HG03575 (cell line): ENCODE data around the gene CTSF.
"Not testable (repeated sequence)": the region's sequence is repeated elsewhere in the genome, so short reads cannot be mapped to it uniquely, and the experiment has no call there.

Source experiments
- ATAC-seq: cut with Tn5 transposase; IDR thresholded peaks from one replicate; pipeline ENCODE4 v1.9.1; 2021; ENCODE audit not compliant: unreplicated experiment, insufficient number of reproducible peaks, low FRiP score; ENCODE audit errors: extremely low read depth

Gene CTSF

DNA sequence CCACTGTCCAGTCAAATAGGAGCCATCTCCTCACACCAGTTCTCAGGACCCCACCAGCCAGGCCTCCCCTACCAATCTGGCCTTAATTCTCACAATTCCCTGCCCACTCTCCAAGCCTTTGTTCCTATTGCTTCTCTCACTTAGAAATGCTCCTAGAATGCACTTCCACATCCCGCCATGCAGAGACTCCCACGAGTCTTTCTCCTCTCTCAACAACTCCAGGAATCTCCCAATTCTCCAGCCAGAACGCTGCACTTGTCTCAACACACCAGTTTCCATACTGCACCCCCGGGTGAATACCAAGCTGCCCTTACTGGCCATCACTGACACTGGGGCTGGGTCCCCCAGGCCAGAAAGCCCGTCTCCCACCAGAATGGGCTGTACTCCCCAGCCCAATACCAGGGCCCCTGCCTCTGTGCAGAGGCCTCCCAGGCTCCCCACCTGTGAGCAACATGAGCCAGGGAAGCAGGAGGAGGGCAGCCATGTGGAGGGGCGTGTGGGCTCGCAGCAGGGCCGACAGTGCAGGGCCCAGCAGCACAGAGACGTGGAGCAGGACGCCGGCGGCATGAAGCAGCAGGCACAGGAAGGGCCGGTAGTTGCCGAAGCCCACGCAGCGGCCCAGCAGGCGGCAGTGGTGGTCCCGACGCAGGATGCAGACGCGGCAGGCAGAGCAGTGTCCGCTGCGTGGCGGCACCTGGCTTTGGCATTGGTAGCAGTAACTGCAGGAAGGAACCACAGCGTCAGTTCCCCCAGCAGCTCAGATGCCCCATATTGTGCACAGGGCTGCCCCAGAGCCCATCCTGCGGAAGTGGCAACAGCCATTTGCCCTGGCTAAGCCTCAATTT lies 24.9 kb downstream of the CTSF start:
- no peak for ATAC-seq

DNA sequence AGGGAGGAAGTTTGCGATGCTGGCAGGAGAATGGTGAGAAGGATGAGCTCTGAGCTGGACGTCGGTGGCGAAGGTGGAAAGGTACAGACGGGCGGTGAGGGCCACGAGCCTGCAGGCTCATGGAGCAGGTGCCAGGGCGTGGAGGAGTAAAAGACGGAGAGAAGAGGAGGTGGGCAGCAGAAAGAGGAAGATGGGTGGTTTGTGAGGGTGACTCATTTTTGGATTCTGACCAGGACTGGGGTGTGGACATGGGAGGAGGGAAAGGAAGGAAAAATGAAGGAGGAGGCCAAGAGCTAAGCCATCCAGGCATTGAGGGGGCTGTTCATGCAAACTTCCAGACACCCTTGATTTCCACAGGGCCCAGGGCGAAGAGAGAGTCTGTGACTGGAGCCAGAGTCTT lies 26.0 kb downstream of the CTSF start:
- ATAC-seq: no peak

DNA sequence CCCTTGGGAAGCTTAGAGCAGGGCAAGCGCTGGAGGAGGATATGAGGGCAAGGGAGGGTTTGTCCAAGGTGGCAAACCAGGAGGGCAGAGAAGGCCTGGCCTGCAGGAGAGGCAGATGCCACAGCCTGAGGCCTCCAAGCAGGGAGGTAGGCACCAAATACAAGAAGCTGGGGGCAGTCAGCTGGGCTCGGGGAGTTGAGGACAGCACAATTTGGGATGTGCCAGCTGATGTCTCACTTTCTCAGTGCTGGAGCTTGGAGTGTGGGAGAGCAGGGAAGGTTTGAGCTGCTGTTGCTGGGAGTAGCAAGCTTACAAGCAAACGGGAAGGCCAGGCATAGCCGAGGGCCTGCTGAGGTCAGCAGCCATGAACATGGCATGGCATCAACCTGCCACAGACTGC lies 26.5 kb downstream of the CTSF start:
- no peak for ATAC-seq

GRCh38 chr11:66540598-66540997 lies 27.8 kb downstream of the CTSF start:
- ATAC-seq: not testable (repeated sequence)

DNA sequence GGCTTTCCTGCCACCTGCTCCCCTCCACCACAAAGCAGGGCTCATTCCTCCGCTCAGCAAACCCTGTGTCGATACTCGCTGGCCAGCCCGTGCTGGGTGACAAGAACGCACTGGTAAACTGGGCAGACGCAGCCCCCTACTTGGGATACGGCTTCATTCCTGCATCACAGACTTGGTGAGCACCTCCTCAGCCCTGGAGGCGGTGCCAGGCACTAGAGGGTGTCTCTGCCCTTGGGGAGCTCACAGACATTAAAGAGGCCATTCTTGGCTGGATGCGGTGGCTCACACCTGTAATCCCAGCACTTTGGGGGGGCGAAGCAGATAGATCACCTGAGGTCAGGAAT lies 28.6 kb downstream of the CTSF start:
- no peak for ATAC-seq

GRCh38 chr11:66539170-66539869 lies 29.1 kb downstream of the CTSF start:
- no peak for ATAC-seq

GRCh38 chr11:66532784-66533183 lies 35.6 kb downstream of the CTSF start:
- no peak for ATAC-seq

GRCh38 chr11:66531841-66532240 lies 36.6 kb downstream of the CTSF start:
- ATAC-seq: no peak

DNA sequence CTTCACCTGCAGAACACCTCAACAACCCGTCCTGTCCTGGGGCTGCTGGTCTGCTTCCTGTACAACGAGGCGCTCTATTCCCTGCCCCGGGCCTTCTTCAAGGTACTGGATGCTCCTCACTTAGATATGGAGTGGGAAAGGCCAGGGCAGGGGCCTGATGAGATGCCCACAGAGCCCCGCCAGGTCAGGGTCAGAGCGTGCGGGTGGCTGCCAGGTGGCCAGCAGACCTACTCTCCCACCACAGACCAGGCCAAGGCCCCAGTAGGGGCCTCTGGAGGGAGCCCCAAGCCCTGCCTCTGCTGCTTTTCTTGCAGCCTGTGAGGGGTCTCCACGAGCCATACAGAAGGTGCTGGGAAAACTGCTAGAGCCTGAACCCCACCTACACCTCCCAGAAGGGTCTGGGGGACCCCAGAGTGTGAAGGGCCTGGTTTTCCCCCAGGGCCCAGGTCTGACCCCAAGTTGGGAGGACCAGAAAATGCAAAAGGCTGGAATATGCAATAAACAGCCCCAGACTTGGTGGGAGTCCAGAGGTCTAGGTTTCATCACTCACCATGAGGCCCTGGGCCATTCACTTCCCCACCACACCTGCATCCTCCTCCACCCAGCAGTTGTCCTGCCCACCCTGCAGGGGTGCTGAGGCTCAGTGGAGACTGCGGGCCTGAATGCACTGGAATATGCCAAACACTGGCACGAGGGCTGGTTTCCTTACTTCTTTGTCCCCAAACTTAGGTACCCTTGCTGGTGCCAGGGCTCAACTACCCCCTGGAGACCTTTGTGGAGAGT lies 37.3 kb downstream of the CTSF start:
- ATAC-seq: no peak

GRCh38 chr11:66529655-66530054 lies 38.8 kb downstream of the CTSF start:
- no peak for ATAC-seq

DNA sequence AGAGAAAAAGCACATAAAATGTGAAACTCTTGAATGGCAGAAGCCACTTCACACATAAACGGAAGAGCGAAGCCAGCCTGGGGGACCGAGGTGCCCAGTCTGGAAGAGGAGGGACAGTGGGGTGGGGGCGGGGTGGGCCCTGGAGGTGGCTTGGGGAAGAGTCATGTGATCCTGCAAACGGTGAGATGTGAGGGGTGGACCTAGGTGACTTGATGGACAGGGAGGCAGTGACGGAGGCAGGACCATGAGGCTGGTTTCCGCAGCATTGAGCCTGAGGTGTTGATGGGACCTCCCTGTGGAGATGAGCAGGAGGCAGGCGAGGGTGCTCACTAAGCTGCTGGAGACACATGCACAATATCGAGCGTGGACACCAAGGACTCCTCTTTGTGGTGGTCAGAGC lies 39.3 kb downstream of the CTSF start:
- no peak for ATAC-seq

DNA sequence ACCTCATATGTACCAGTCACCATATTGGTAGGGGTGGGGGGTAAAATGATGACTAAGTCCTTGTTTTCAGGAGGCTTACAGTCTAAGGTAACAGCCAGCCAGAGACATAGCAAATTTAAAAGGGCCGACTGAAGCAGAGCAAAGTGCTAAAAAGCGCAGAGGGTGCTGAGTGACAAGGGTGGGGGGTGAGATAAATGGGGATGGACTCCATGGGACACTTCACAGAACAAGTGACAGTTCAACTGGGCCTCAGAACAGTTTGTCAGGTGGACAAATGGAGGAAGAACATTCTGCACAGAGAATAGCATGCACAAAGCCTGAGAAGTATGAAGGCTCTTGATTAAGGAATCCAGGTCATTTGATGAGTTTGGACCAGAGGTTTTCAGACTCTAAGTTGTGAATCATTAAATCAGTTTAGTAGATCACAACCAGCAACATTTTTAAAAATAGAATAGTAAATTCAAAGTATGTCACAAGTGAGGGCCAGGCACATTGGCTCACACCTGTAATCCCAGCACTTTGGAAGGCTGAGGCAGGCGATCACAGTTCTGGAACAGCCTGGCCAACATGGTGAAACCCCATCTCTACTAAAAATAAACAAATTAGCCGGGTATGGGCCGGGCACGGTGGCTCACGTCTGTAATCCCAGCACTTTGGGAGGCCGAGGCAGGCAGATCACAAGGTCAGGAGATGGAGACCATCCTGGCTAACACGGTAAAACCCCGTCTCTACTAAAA lies 43.9 kb downstream of the CTSF start:
- no peak for ATAC-seq

GRCh38 chr11:66523611-66524010 lies 44.8 kb downstream of the CTSF start:
- ATAC-seq: no peak
